ENCODE data around the gene LRRC38.

GRCh38 chr1:13494025-13494424 is 19.8 kb downstream of the LRRC38 start:
- TF ChIP-seq CEBPB (IDR thresholded peaks at IDR 0.05) (no peak), TAF1 (IDR thresholded peaks at IDR 0.05; ENCODE audit: low read depth) (no peak), USF1 (IDR thresholded peaks at IDR 0.05) (no peak), EP300 (IDR thresholded peaks at IDR 0.05; ENCODE audit: borderline replicate concordance) (no peak), CREB1 (IDR thresholded peaks at IDR 0.05; ENCODE audit: low read depth) (no peak), NFIC (IDR thresholded peaks at IDR 0.05) (no peak), YY1 (IDR thresholded peaks at IDR 0.05; ENCODE audit: low read depth) (no peak), EGR1 (IDR thresholded peaks at IDR 0.05) (no peak), REST (IDR thresholded peaks at IDR 0.05; ENCODE audit: low read depth) (no peak), MAX (IDR thresholded peaks at IDR 0.05) (no peak), RAD21 (IDR thresholded peaks at IDR 0.05; ENCODE audit: low read depth) (no peak), FOXM1 (IDR thresholded peaks at IDR 0.05; ENCODE audit: borderline replicate concordance, low read depth) (no peak)
